IMR-90 (cell line): Measurements from ENCODE around the gene SLC4A7.

Experiments used
- BHLHE40 ChIP-seq: fragments of 150-350 bp; IDR thresholded peaks from 2 replicates; pipeline ENCODE4 v1.6.1; 2016; ENCODE audit warnings: mild to moderate bottlenecking, low read depth, low read length
- CEBPB ChIP-seq: IDR thresholded peaks from 2 replicates; pipeline ENCODE4 v1.6.1; 2012; ENCODE audit warnings: low read depth, low read length, improper control_type of control experiment
- CTCF ChIP-seq: conservative IDR thresholded peaks from 2 replicates; pipeline ENCODE4 v1.5.1; 2012; ENCODE audit warnings: mild to moderate bottlenecking, low read depth, low read length, improper control_type of control experiment
- ELK1 ChIP-seq: fragments of 150-350 bp; IDR thresholded peaks from 2 replicates; pipeline ENCODE4 v1.6.1; 2016; ENCODE audit warnings: low read depth, mild to moderate bottlenecking, low read length, moderate library complexity, borderline replicate concordance
- POLR2A ChIP-seq: IDR thresholded peaks from 2 replicates; pipeline ENCODE4 v1.6.1; 2012; ENCODE audit warnings: mild to moderate bottlenecking, low read depth, low read length
- USF2 ChIP-seq: fragments of 150-350 bp; IDR thresholded peaks from 2 replicates; pipeline ENCODE4 v1.6.1; 2017; ENCODE audit warnings: mild to moderate bottlenecking, antibody characterized with exemption, low read length, low read depth

- no peak for TF ChIP-seq CTCF
- TF ChIP-seq USF2, result no peak
- no peak for TF ChIP-seq POLR2A
- TF ChIP-seq ELK1, result no peak
- TF ChIP-seq CEBPB, result no peak
- TF ChIP-seq BHLHE40, result no peak
Observed at GRCh38 chr3:27511724-27512422, 27.7 kb upstream of the SLC4A7 start.
